Chondrocyte (in vitro differentiated cells): ENCODE results near the gene GPR17. TPM values are rescaled to one million over a fixed set of nuclear protein-coding genes. Genes with fewer than 3 reads are reported as not detected.

Experiments used
- DNase-seq: peaks from one replicate; pipeline ENCODE4 v3.0.0; 2021; ENCODE audit warnings: mixed read lengths, low spot score
- H3K27ac Mint-ChIP-seq: one replicate; pipeline ENCODE4 v1.8.0; 2021; ENCODE audit warnings: mild to moderate bottlenecking, moderate library complexity, mixed read lengths; ENCODE audit not compliant: unreplicated experiment
- H3K27me3 Mint-ChIP-seq: 2 replicates; pipeline ENCODE4 v1.8.0; 2021; ENCODE audit warnings: low read depth, mixed read lengths
- H3K36me3 Mint-ChIP-seq: 2 replicates; pipeline ENCODE4 v1.8.0; 2021; ENCODE audit warnings: low read depth, mixed read lengths
- H3K4me1 Mint-ChIP-seq: 2 replicates; pipeline ENCODE4 v1.8.0; 2021; ENCODE audit warnings: low read depth, mild to moderate bottlenecking, mixed read lengths
- H3K4me3 Mint-ChIP-seq: one replicate; pipeline ENCODE4 v1.8.0; 2021; ENCODE audit warnings: mild to moderate bottlenecking, moderate library complexity, mixed read lengths; ENCODE audit not compliant: unreplicated experiment
- H3K9me3 Mint-ChIP-seq: 2 replicates; pipeline ENCODE4 v1.8.0; 2021; ENCODE audit warnings: low read depth, mixed read lengths
- CTCF ChIP-seq: fragments of 200-600 bp; sonication (generic); IDR thresholded peaks from 2 replicates; pipeline ENCODE4 v1.5.0; 2021; ENCODE audit warnings: antibody characterized with exemption, mild to moderate bottlenecking, moderate library complexity
- total RNA-seq: library from RNA; stranded (reverse); gene quantifications from 3 replicates; pipeline ENCODE4 v1.2.1, GENCODE V29; 2021

GPR17 gene
- total RNA-seq, 1 donor from 2014 or later, result not detected

GRCh38 chr2:127697482-127698180, 51.7 kb downstream of the GPR17 start:
- Mint-ChIP-seq H3K36me3 (peaks cover 3% of the 10 kb centered on the region), H3K4me3 (no peak overlapping the region), H3K27ac (no peak overlapping the region), H3K9me3 (no peaks in the 10 kb centered on the region), H3K4me1 (peaks cover 17% of the 10 kb centered on the region), H3K27me3 (no peaks in the 10 kb centered on the region)
- DNase-seq, result no peak
- TF ChIP-seq CTCF, result no peak

- no peak for DNase-seq
- H3K36me3 Mint-ChIP-seq, result peaks cover 3% of the 10 kb centered on the region
- no peak overlapping the region for H3K4me3 Mint-ChIP-seq
- H3K27ac Mint-ChIP-seq, result no peak overlapping the region
- H3K9me3 Mint-ChIP-seq, result no peaks in the 10 kb centered on the region
- TF ChIP-seq CTCF, result no peak
- peaks cover 20% of the 10 kb centered on the region for H3K4me1 Mint-ChIP-seq
- H3K27me3 Mint-ChIP-seq, result no peaks in the 10 kb centered on the region
Observed at GRCh38 chr2:127698553-127699355, 52.8 kb downstream of the GPR17 start.

GRCh38 chr2:127700527-127701192, 54.7 kb downstream of the GPR17 start:
- H3K4me1 Mint-ChIP-seq, result peaks cover 35% of the 10 kb centered on the region
- no peaks in the 10 kb centered on the region for H3K9me3 Mint-ChIP-seq
- peaks cover 7% of the 10 kb centered on the region for H3K36me3 Mint-ChIP-seq
- H3K27ac Mint-ChIP-seq, result peak overlapping the region; percentile 95
- H3K27me3 Mint-ChIP-seq, result no peaks in the 10 kb centered on the region
- no peak for DNase-seq
- peak overlapping the region; percentile 84 for H3K4me3 Mint-ChIP-seq
- TF ChIP-seq CTCF, result no peak

DNA sequence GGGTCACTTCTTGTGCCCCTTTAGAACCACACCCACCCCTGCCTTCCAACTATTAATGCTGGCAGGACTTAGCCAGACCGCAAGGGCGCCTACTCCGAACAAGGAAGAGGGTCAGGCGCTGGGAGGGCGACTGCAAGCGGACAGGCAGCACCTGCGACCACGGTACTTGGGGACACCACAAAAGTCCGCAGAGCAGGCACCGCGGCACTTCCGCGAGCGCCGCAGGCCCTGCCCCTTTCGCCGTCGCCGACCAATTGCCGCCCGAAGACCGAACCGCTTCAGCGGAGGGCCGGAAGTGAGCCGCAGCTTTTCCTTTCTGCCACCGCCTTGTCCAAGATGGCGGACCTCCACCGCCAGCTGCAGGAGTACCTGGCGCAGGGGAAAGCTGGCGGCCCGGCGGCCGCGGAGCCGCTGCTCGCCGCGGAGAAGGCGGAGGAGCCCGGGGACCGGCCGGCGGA, 55.3 kb downstream of the GPR17 start, which contains the start of gene SFT2D3:
SFT2D3 (plus strand) TSS at position 305 of the 458 bp plus-strand sequence; CDS start at position 337, 32 bp downstream.
- peaks cover 8% of the 10 kb centered on the region for H3K36me3 Mint-ChIP-seq
- H3K27ac Mint-ChIP-seq, result peak within 1 kb of the TSS; percentile 95
- peak; percentile 96 for DNase-seq
- H3K9me3 Mint-ChIP-seq, result no peaks in the 10 kb centered on the region
- peak within 1 kb of the TSS; percentile 84 for H3K4me3 Mint-ChIP-seq
- no peaks in the 10 kb centered on the region for H3K27me3 Mint-ChIP-seq
- peaks cover 36% of the 10 kb centered on the region for H3K4me1 Mint-ChIP-seq
- no peak for TF ChIP-seq CTCF
